Measurements from ENCODE around the gene SNTG2. TPM values are rescaled to one million over a fixed set of nuclear protein-coding genes. Genes with fewer than 3 reads are reported as not detected.

The SNTG2 gene
- total RNA-seq, 2 donors from 2014 or later: 2.5 to 3.8 TPM

DNA sequence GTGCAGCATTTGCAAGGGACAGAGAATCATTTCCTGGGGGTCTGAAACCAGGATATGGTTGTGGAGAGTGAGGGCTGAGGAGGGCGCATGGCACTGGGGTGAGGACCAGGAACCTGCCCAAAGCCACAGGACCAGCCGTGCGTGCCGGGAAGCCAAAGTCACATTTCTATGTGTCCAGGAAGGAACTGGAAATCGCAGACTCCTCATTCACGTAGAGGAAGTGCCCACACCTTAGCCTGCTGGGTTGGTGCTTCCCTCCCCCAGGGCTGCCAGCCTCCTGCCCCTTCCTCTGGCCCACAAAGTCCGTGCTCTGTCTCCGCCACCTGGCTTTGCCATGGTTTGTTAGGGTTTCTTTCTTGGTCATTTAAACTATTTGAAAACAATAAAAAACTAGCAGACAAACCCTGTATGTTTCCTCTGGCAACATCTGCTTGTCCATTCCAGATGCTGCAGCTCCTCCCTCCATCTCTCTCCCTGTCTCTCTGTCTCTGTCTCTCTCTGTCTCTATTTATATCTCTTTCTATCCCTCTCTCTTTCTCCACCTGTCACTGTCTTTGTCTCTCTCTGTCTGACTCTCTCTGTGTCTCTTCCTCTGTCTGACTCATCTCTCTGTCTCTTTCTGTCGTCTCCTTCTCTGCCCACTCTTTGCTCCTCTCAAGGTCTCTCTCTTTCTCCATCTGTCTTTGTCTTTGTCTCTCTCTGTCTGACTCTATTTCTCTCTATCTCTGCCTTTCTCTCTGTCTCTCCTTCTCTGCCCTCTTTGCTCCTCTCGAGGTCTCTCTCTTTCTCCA, 299.4 kb downstream of the SNTG2 start:
- no peak overlapping the region for H3K4me3 Mint-ChIP-seq
- DNase-seq: no peak
- H3K36me3 Mint-ChIP-seq (ENCODE audit: insufficient read depth in 2 of 2): no peaks in the 10 kb centered on the region
- H3K9me3 Mint-ChIP-seq: no peaks in the 10 kb centered on the region
- ATAC-seq (replicated peaks in 1 of 2): no peak
- no peak overlapping the region for H3K27ac Mint-ChIP-seq
- H3K4me1 Mint-ChIP-seq (ENCODE audit: low read depth): peaks cover 8% of the 10 kb centered on the region
- no peaks in the 10 kb centered on the region for H3K27me3 Mint-ChIP-seq (ENCODE audit: low read depth)

DNA sequence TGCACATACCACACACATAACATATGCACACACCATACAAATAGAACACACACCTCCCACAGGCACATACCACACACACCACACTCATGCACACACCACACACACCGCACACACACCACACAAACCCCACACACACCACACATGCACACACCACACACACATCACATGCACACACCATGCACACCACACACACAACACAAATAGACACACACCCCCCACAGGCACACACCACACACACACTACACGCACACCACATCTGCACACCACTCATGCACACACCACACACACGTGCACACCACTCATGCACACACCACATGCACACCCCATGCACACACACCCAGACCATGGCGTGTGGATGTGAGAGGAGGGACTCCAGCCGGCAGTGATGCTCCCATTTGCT, 300.9 kb downstream of the SNTG2 start:
- no peak overlapping the region for H3K4me3 Mint-ChIP-seq
- H3K4me1 Mint-ChIP-seq (ENCODE audit: low read depth): peaks cover 8% of the 10 kb centered on the region
- no peak overlapping the region for H3K27ac Mint-ChIP-seq
- DNase-seq: no peak
- no peak for ATAC-seq (replicated peaks in 1 of 2)
- H3K27me3 Mint-ChIP-seq (ENCODE audit: low read depth): no peaks in the 10 kb centered on the region
- H3K36me3 Mint-ChIP-seq (ENCODE audit: insufficient read depth in 2 of 2): no peaks in the 10 kb centered on the region
- H3K9me3 Mint-ChIP-seq: no peaks in the 10 kb centered on the region

DNA sequence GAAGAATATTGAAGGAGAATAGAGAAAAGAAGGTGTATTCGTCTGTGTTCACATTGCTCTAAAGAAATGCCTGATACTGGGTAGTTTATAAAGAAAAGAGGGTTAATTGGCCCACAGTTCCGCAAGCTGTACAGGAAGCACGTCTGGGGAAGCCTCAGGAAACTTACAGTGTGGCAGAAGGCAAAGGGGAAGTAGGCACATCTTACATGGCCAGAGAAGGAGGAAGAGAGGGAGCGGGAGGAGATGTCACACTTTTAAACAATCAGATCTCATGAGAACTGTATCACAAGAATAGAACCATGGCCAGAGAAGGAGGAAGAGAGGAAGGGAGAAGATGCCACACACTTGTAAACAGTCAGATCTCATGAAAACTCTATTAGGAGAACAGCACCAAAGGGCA, 303.0 kb downstream of the SNTG2 start:
- ATAC-seq (replicated peaks in 1 of 2) (no peak), DNase-seq (no peak)
- H3K9me3 Mint-ChIP-seq: no peaks in the 10 kb centered on the region
- no peaks in the 10 kb centered on the region for H3K36me3 Mint-ChIP-seq (ENCODE audit: insufficient read depth in 2 of 2)
- H3K4me3 Mint-ChIP-seq: no peak overlapping the region
- H3K27me3 Mint-ChIP-seq (ENCODE audit: low read depth): no peaks in the 10 kb centered on the region
- H3K4me1 Mint-ChIP-seq (ENCODE audit: low read depth): peaks cover 8% of the 10 kb centered on the region
- H3K27ac Mint-ChIP-seq: no peak overlapping the region

DNA sequence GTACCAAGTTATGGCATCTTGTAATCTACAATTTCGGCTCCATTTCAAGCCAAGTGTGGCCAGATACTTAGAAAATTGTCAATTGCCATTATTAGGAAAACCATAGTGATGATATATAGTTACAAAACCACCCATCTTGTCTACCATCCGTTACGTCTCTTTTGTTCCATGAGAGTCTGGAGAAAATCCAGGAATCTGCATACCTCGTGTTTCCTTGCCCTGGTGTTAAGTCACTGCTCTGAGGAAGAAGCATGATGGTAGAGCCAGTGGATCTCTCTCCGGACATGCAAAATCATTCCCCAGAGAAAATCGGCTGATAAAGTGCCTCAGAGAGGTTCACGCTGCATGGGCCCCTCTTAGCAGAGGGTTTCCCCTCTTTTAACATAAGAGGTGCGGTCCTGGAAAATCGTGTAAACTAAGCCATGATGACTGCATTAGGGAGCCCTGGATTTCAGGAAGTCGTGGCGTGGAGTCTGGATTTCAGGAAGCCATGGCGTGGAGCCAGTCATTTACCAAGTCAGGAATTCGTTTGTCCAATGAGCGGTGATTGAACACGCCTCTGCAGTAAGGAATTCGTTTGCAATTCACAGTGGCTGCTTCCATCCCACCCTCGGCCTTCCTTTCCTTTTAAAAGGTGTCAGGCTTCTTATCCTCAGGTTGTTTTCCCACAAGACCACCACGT, 304.2 kb downstream of the SNTG2 start:
- Mint-ChIP-seq H3K4me3 (no peak overlapping the region), H3K27ac (no peak overlapping the region), H3K36me3 (ENCODE audit: insufficient read depth in 2 of 2) (no peaks in the 10 kb centered on the region), H3K4me1 (ENCODE audit: low read depth) (peaks cover 8% of the 10 kb centered on the region), H3K27me3 (ENCODE audit: low read depth) (no peaks in the 10 kb centered on the region), H3K9me3 (no peaks in the 10 kb centered on the region)
- ATAC-seq (replicated peaks in 1 of 2) (no peak), DNase-seq (no peak)

DNA sequence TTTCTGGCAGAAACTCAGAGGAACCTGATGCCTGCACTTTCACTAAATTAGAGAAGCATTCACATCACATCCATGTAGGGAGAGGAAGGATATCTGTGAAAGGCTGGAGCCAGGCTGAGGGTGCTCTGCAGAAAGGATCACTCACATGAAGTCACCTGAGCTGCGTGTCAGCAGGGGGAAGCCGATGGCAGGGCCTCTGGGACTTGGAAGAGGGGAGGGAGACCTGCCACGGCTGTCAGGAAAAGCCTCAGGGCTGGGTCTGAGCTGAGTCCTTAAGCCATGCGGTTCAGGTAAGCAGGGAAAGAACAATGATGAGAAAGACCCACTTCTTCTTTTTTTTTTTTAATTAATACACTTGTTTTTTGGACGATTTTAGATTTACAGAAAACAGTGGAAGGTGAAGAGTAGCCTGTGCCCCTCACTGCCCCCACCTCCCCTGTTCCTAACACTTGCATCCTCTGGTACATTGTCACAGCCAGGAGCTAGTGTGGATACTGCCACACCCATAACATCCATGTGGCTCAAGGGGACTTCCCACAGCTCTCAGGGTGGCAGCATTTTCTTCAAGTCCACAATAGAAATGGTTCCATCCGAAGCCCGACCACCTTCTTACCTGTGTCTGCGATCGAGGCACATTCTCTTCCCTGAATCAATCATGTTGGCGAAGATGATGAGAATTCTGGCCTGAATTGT, 306.1 kb downstream of the SNTG2 start:
- Mint-ChIP-seq H3K9me3 (no peaks in the 10 kb centered on the region), H3K27ac (no peak overlapping the region), H3K36me3 (ENCODE audit: insufficient read depth in 2 of 2) (no peaks in the 10 kb centered on the region), H3K4me3 (no peak overlapping the region), H3K27me3 (ENCODE audit: low read depth) (no peaks in the 10 kb centered on the region), H3K4me1 (ENCODE audit: low read depth) (no peaks in the 10 kb centered on the region)
- ATAC-seq (replicated peaks in 1 of 2) (no peak), DNase-seq (no peak)

DNA sequence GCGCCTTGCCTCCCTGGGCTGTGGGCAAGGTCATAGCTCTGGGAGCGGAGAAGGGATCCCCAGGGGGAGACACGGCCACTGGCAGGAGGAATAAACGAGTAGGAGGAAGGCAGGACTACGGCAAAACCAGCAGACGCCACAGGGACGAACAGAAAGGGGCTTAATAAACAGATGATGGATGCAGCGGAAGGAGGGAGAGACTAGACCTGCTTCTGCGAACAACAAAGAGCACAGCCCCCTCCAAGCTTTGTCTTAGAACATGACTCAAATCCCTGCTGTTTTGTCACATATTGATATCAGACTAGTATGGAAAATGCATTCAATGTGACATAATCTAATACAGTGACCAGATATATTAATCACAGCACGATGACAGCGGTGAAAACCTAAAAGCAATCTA, 306.7 kb downstream of the SNTG2 start:
- Mint-ChIP-seq H3K9me3 (no peaks in the 10 kb centered on the region), H3K36me3 (ENCODE audit: insufficient read depth in 2 of 2) (no peaks in the 10 kb centered on the region), H3K27ac (no peak overlapping the region), H3K4me3 (no peak overlapping the region), H3K27me3 (ENCODE audit: low read depth) (no peaks in the 10 kb centered on the region), H3K4me1 (ENCODE audit: low read depth) (no peaks in the 10 kb centered on the region)
- no peak for DNase-seq
- no peak for ATAC-seq (replicated peaks in 1 of 2)

DNA sequence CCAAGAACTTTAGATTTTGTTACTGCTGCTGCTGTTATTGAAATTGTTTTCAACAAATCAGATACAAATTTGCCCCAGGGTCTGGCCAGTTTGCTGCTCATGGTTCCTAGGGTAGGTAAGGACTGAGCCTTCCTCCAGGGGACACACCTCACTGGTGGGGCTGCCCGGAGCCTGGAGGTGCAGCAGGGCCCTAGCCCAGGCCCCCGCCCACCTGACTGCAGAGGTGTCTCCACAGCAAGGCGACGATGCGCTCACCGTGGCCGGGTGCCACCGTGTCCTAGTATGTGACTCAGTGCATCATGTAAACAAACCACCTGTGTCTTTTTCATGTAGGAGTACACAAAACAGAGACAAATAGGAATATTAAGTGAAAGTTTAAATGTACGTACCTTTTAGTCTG, 309.1 kb downstream of the SNTG2 start:
- Mint-ChIP-seq H3K36me3 (ENCODE audit: insufficient read depth in 2 of 2) (no peaks in the 10 kb centered on the region), H3K9me3 (no peaks in the 10 kb centered on the region), H3K4me3 (no peak overlapping the region), H3K27ac (no peak overlapping the region), H3K27me3 (ENCODE audit: low read depth) (no peaks in the 10 kb centered on the region), H3K4me1 (ENCODE audit: low read depth) (no peaks in the 10 kb centered on the region)
- no peak for ATAC-seq (replicated peaks in 1 of 2)
- no peak for DNase-seq

DNA sequence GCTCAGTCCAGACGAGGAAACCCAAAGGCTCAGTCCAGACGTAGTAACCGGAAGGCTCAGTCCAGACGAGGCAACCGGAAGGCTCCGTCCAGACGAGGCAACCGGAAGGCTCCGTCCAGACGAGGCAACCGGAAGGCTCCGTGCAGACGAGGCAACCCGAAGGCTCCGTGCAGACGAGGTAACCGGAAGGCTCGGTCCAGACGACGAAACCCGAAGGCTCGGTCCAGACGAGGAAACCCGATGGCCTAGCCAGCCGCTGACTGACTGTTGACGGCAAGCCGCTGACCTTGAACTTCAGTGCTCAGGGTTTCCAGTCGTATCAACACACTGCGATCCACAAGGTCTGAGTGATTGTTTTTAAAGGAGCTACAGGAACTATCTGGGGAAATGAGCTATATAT, 312.0 kb downstream of the SNTG2 start:
- Mint-ChIP-seq H3K27ac (no peak overlapping the region), H3K4me1 (ENCODE audit: low read depth) (no peaks in the 10 kb centered on the region), H3K36me3 (ENCODE audit: insufficient read depth in 2 of 2) (no peaks in the 10 kb centered on the region), H3K4me3 (no peak overlapping the region), H3K9me3 (no peaks in the 10 kb centered on the region), H3K27me3 (ENCODE audit: low read depth) (no peaks in the 10 kb centered on the region)
- ATAC-seq (replicated peaks in 1 of 2) (no peak), DNase-seq (no peak)

DNA sequence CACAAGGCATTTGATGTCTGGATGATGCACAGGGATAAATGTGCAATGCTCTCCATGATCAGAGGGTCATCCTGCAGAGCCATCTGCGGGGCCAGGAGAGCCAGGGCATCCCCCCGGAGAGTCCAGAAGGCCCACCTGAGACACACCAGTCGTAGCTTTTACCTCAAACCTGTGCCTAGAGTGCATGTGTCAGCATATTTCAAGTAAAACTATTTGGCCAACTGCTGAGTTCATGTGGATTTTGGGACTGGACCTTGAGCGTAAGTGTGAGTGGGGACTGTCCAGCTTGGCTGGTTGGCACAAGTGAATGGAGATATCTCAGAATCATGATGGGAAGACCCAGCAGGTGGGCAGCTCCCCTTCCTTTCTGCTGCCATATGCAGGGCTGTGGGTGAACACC, 314.8 kb downstream of the SNTG2 start:
- Mint-ChIP-seq H3K4me1 (ENCODE audit: low read depth) (no peaks in the 10 kb centered on the region), H3K27me3 (ENCODE audit: low read depth) (no peaks in the 10 kb centered on the region), H3K36me3 (ENCODE audit: insufficient read depth in 2 of 2) (no peaks in the 10 kb centered on the region), H3K9me3 (no peaks in the 10 kb centered on the region), H3K27ac (no peak overlapping the region), H3K4me3 (no peak overlapping the region)
- no peak for DNase-seq
- no peak for ATAC-seq (replicated peaks in 1 of 2)

DNA sequence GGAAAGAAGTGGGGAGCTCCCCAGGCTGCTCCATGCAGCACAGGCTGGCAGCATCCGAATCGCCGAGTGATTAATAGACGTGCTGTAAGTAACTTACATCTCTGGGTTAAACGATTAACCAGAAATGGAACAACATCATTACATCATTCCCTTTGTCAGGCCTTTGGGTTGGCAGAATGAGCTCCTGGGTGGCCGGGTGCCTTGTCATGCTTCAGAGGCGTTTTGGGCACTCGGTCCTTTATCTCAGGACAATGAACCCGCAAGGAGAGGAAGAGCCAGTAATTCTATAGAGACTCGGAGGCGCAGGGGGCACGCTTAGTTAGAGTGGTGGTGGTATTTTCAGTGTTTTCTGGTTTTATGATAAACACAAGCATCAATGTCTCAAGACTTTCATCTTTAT, 315.7 kb downstream of the SNTG2 start:
- Mint-ChIP-seq H3K4me1 (ENCODE audit: low read depth) (no peaks in the 10 kb centered on the region), H3K36me3 (ENCODE audit: insufficient read depth in 2 of 2) (no peaks in the 10 kb centered on the region), H3K4me3 (no peak overlapping the region), H3K27me3 (ENCODE audit: low read depth) (no peaks in the 10 kb centered on the region), H3K9me3 (no peaks in the 10 kb centered on the region), H3K27ac (no peak overlapping the region)
- ATAC-seq (replicated peaks in 1 of 2) (no peak), DNase-seq (no peak)

DNA sequence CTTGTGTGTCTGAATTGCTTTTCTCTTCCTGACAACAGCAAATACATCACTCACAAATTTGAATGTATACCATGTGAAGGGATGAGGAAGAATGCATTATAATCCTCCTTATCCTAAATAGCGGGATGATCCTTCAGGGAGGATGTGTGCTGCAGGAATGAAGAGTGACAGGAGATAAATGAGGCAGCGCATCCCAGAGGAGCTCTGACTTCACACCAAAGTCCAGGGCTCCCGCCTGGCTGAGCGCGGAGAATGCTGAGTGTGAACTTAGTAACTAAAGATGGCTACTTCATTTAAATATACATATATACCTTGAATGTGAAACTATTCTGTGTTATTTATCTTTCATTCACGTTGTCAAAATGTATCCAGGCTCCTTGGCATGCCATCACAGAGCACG, 317.4 kb downstream of the SNTG2 start:
- DNase-seq: no peak
- no peak for ATAC-seq (replicated peaks in 1 of 2)
- Mint-ChIP-seq H3K27me3 (ENCODE audit: low read depth) (no peaks in the 10 kb centered on the region), H3K4me1 (ENCODE audit: low read depth) (no peaks in the 10 kb centered on the region), H3K4me3 (no peak overlapping the region), H3K9me3 (no peaks in the 10 kb centered on the region), H3K27ac (no peak overlapping the region), H3K36me3 (ENCODE audit: insufficient read depth in 2 of 2) (no peaks in the 10 kb centered on the region)

DNA sequence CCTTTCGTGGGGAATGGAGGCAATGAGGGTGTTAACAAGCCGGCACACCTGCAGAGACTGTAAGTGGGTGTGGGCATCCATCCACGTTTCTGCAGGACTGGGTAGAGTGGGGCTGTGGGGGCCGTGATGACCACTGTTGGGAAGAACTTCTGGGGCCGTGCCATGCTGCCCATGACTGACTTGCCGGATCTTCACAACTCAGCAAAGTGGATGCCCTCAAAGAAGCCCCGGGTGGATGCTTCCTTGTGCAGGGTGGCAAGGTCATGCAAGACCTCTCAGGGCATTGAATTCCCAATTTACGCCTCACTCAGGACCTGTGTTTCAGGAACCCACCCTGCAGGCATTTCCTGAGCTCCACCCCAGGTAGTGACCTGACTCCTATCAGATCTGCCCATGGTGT, 319.2 kb downstream of the SNTG2 start:
- H3K27me3 Mint-ChIP-seq (ENCODE audit: low read depth): no peaks in the 10 kb centered on the region
- no peak overlapping the region for H3K4me3 Mint-ChIP-seq
- peaks cover 2 to 4% of the 10 kb centered on the region in 2 donors for H3K9me3 Mint-ChIP-seq
- no peak for DNase-seq
- H3K4me1 Mint-ChIP-seq (ENCODE audit: low read depth): no peaks in the 10 kb centered on the region
- ATAC-seq (replicated peaks in 1 of 2): no peak
- H3K36me3 Mint-ChIP-seq (ENCODE audit: insufficient read depth in 2 of 2): no peaks in the 10 kb centered on the region
- H3K27ac Mint-ChIP-seq: no peak overlapping the region

DNA sequence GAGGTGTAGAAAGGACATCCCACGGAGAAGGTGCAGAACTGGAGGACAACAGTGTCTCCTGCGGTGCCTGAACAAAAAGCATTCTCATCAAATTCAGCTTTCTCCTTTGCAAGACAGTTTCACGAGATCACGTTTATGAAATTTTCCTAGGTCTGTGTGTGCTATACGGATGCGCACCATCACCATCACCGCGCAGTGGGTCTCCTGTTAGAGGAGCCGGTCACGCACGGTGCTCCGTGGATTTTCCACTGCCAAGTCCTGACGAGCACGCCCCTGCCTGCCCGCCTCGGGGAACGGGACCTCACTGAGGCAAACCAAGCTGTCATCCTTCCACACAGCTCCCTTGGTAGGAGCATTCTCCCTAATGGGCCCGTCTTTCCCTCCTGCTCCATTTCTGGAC, 322.2 kb downstream of the SNTG2 start:
- Mint-ChIP-seq H3K27me3 (ENCODE audit: low read depth) (no peaks in the 10 kb centered on the region), H3K36me3 (ENCODE audit: insufficient read depth in 2 of 2) (peaks cover 3 to 4% of the 10 kb centered on the region in 2 donors), H3K9me3 (peaks cover 5 to 6% of the 10 kb centered on the region in 2 donors), H3K4me3 (no peak overlapping the region), H3K4me1 (ENCODE audit: low read depth) (no peaks in the 10 kb centered on the region), H3K27ac (no peak overlapping the region)
- no peak for ATAC-seq (replicated peaks in 1 of 2)
- DNase-seq: no peak

Measured in activated T-cell treated with anti-CD3 and anti-CD28 coated beads, Interleukin-2, amount 50 U/mL, for 72 hours (primary cell).